HG02798 (cell line): Measurements from ENCODE around the gene NOG.

Source experiments
- ATAC-seq: cut with Tn5 transposase; IDR thresholded peaks from one replicate; pipeline ENCODE4 v1.9.1; 2021; ENCODE audit warnings: mild to moderate bottlenecking; ENCODE audit not compliant: unreplicated experiment, poor library complexity

The NOG gene

GRCh38 chr17:56593646-56594319, at the start of gene NOG:
NOG (plus strand) TSS chr17:56593699; CDS start chr17:56594224, 525 bp downstream.
- peak; percentile 51 for ATAC-seq

GRCh38 chr17:56545106-56545505, 48.4 kb upstream of the NOG start:
- ATAC-seq, result no peak

- ATAC-seq, result no peak
Observed at GRCh38 chr17:56545930-56546329, 47.6 kb upstream of the NOG start.

- no peak for ATAC-seq
Observed at GRCh38 chr17:56548661-56549060, 44.8 kb upstream of the NOG start.

- ATAC-seq, result no peak
Observed at GRCh38 chr17:56549501-56549900, 44.0 kb upstream of the NOG start.

- no peak for ATAC-seq
Observed at GRCh38 chr17:56557682-56558081, 35.8 kb upstream of the NOG start.

GRCh38 chr17:56558088-56558487, 35.4 kb upstream of the NOG start:
- no peak for ATAC-seq

GRCh38 chr17:56570199-56570598, 23.3 kb upstream of the NOG start:
- ATAC-seq, result no peak

GRCh38 chr17:56571456-56571855, 22.0 kb upstream of the NOG start:
- ATAC-seq, result no peak

GRCh38 chr17:56577190-56577842, 16.2 kb upstream of the NOG start:
- no peak for ATAC-seq

GRCh38 chr17:56577843-56578204, 15.7 kb upstream of the NOG start:
- ATAC-seq, result no peak

- no peak for ATAC-seq
Observed at GRCh38 chr17:56581635-56582627, 11.6 kb upstream of the NOG start.

- no peak for ATAC-seq
Observed at GRCh38 chr17:56583772-56584171, 9.7 kb upstream of the NOG start.

GRCh38 chr17:56587298-56587697, 6.2 kb upstream of the NOG start:
- ATAC-seq, result no peak

- ATAC-seq, result peak; percentile 81
Observed at GRCh38 chr17:56592487-56593085, 913 bp upstream of the NOG start.

- ATAC-seq, result no peak
Observed at GRCh38 chr17:56593086-56593645, 333 bp upstream of the NOG start.

- no peak for ATAC-seq
Observed at GRCh38 chr17:56594320-56595107, 1.0 kb downstream of the NOG start.

- ATAC-seq, result no peak
Observed at GRCh38 chr17:56595108-56595418, 1.6 kb downstream of the NOG start.

GRCh38 chr17:56595831-56596690, 2.6 kb downstream of the NOG start:
- no peak for ATAC-seq
